ENCODE measurements around the gene PCDH9.
"Not testable (repeated sequence)": the region's sequence is repeated elsewhere in the genome, so short reads cannot be mapped to it uniquely, and the experiment has no call there.

Gene PCDH9

DNA sequence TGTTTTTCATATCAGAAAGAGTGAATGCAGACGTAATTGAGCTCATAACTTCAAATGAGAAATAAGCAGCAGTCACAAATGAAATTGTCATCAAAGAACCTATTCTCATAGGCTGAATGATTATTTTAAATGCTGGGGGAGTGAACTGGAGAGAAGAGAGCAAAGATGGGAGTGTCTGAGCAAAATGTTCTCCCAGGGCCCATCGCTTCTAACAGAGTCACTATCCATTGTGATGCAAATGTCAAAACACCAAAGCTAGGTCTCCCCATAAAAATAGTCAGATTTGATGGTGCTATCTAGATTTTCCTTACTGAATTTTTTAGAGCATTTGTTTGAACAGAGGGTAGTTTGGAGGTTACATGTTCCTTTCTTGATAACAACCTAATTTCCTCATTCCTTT is 278.7 kb downstream of the PCDH9 start:
- DNase-seq, result no peak

DNA sequence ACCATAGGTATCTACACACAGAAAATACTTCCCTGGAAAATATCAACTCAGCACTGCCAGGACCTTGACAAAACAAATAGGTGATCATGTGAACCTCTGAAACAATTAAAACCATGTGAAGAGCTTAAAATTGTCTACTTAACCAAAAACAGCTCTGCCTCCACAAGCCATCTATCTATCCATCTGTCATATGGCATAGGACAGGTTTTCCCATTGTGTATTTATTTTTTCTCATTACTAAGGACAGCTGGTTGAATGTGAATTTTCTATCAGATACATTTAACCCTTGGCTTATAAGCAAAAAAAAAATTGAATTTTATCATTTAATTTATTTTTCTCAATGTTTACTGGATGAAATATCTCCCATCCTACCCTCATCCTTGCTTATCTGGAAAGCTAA is 279.5 kb downstream of the PCDH9 start:
- no peak for DNase-seq

DNA sequence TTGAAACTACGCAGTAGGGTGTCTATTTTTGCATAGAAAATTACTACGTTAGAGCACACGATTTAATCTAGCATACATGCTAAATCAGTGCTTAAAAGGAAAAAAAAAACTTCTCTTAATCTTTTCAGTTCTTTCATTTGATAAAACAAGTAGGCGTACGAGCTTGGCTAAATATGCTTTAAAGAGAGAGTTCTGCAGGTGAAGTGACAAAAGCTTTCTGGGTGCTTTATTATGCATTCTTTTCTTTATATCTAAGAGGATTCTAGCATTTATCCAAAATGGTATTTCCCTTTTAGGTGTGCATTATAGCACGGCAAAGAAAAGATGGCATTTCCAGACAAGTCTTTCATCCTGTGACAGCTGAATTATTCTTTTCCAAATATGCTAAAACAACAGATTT is 281.2 kb downstream of the PCDH9 start:
- DNase-seq, result no peak

DNA sequence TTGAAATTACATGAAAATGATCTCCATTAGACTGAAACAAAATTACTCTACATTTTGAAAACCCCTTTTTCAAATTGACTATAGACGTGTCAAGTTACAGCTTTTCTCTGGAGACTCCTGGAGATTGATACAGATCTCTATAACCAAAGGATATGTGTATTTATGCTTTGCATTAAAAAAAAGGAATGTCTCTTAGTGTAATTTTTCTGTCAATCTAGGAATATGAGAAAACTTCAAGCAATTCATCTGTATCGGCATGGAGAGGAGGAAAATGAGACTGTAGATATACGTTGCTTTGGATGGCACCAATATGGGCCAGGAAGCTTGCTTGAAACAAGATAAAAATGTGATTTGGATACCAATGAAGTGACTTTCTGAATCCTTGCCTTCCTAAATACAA is 286.6 kb downstream of the PCDH9 start:
- no peak for DNase-seq

DNA sequence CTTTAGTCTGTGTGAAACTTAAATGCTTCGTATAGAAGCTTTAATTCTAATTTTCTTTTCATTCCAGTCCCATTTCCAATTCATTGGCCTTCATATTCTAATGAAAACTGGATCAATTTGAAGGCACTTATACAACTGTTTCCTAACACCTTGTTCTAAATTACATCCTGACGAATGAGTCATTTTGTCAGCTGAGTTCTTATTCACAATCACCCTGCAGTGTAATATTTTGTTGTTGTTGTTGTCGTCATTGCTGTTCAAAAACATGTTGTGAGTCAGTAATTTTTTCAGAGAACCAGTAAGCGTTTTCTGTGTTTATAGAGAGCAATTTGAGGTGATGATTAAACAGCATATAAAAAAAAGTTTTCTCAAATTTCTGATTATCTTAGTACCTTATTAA is 290.0 kb downstream of the PCDH9 start:
- DNase-seq, result no peak

DNA sequence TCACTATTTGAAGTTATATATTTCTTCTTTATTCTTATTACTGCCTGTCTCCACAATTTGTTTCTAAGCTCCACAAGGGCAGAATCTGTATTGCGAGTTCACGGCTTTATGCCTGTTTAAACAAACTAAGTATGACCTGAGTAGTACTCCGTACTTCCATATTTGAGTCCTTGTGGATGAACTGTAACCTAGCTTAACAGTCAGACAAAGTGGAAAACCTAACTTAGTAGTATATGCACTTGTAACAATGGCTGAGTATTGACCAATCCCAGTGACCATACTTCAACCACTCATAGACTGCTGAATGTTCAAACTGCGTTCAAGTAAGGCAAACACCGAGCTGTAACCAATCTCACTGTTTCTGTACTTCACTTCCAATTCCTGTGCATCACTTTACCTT is 292.7 kb downstream of the PCDH9 start:
- no peak for DNase-seq

DNA sequence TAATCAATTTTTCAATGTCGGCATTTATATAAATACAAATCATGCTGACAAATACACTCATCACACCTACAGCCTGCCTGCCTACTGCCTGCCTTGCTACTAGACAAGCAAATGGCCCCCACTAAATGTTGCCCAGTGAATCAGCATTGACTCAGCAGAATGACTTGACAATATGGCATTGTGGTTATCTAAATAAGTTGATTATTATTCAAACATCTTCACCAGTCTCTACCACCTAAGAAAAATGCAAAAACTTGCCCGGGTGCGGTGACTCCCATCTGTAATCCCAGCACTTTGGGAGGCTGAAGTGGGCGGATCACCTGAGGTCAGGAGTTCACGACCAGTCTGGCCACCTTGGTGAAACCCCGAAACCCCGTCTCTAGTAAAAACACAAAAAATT is 296.1 kb downstream of the PCDH9 start:
- DNase-seq, result no peak

DNA sequence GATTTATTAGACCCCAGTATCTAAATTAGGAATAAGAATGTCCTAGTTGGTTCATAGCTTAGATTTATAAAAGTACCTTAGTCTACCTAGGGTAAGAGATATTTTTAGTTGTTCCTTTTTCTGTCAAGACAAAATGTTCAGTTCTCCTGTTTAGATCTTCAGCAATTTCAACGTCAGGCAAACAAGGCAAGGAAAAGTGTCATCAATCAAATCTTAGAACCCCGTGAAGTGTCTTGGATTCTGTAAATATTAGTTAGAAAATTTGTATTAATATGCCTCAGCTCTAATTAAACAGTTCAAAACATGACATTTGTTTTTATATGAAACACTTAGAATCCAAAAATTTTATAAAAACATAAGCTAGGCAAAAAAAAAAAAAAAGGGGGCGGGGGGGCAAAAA is 296.6 kb downstream of the PCDH9 start:
- DNase-seq, result no peak

DNA sequence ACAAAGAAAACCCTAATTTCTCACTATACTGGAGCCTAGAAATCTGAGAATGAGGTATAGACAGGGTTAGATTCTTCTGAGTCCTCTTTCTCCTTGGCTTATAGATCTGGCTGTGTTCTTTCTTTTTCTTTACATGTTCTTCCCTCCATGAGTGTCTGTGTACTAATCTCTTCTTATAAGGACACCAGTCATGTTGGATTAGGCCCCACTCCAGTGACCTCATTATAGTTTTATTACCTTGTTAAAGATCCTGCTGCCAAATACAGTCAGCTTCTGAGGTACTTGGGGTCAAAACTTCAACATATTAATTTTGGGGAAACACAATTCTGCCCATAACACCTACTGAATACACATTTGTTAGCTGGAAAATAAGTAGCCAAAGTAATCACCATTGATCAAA is 302.6 kb downstream of the PCDH9 start:
- no peak for DNase-seq

DNA sequence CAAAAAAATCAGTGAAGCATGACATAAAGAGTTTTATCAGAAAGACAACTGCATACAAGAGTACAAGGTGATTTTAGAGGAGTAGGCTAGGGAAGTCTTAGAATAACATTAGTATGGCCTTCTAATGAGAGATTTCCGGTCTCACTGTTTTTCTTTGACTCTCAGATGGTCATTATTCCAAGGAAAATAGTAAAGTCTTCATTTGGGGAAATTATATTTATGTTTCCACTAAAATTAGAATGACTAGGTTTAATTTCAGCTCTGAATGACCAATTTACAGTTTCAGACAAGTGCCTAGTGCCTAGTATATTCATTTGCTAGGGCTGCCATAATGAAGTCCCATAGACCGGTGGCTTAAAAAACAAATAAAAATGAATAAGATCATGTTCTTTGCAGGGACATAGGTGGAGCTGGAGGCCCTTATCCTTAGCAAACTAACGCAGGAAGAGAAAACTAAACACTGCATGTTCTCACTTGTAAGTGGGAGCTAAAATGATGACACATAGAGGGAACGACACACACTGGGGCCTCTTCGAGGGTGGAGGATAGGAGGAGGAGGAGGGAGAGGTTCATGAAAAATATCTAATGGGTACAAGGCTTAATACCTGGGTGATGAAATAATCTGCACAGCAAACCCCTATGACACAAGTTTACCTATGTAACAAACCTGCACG is 303.1 kb downstream of the PCDH9 start:
- no peak for DNase-seq

DNA sequence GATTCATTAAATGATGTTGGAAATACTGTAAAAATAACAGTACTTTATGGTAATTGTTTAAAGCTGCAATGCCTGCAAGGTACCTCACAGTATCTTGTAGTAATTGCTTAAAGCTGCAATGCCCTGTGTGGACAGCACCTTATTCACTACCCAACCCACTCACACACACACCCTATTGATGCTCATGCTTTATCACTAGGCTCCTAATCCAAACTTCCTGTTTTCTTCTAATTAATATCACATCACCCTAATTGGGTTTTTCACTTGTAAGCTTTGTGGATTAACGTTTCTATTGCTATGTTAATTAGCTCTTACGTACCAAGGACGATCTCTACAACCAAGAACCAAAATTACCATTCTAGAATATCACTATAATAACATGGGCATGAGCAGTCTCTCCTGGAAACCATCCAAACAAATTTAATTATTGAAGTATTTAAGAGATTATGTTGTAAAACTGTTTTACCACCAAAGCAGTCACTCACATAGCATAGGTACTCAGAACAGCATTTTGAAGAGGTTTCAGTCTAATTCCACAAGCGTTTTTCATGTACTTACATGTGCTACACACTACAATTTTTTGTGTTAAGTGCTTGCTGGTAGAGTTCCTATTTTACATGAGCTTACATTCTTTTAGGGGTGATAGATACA is 303.8 kb downstream of the PCDH9 start:
- DNase-seq, result no peak

DNA sequence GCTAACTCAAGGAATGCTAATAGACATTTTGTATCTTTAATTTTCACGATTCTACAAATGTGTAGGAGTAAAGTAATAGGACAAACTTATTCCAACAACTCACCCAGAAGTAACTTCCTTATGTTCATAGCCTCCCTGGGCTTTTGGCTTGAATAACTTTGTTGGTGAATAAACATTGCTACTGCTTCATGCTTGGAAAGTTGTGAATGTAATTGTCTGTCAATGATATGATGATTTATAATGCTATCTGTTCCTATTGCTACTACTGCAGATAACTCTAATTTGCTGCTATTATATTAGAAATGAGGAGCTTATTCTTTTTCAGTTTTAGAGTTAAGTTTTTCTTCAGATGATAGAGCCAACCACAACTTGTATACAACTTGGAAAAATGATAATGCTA is 307.7 kb downstream of the PCDH9 start:
- DNase-seq, result no peak

DNA sequence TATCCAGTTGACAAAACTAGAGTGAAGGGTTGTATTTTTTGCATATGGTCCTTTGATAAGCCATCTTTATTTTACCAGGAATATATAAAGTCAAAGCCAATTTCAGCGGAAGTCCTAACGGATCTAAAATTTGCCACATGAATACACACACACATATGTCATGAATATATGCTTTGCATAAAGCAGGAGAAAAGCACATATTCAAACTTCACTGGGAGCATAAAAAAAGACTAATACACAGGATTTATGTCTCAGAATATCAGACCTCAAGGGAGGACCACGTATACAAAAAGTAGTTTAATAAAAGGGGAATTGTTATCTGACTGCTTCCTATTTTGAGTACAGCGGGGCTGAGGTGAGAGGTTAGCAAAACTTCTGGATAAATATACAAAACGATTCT is 308.7 kb downstream of the PCDH9 start:
- DNase-seq, result no peak

DNA sequence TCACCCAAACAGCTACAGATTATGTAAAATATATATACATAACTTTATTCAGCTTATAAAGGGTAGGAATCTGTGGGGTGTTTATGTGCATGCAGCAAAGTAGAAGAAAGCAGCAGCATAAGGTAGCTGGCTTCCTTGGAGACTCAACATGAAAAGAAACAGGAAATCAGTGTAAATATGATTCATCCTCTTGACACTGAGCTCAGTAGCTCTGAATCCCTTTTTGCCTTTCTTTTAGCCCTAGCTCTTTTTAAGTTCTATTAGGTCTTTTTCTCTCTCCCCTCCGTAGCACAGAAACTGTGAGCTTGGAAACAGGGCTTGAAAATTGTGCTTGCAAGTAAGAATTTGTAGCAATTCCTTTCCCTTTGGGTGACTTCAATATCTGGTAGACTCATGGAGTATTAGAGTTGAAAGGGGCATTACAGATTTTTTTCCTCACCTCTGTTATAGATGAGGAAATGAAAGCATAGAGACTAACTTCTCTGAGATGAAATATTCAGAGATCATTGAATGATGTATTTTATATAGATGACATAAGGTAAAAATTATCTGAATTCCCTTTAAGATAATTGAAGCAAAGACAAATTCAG is 314.4 kb downstream of the PCDH9 start:
- no peak for DNase-seq

DNA sequence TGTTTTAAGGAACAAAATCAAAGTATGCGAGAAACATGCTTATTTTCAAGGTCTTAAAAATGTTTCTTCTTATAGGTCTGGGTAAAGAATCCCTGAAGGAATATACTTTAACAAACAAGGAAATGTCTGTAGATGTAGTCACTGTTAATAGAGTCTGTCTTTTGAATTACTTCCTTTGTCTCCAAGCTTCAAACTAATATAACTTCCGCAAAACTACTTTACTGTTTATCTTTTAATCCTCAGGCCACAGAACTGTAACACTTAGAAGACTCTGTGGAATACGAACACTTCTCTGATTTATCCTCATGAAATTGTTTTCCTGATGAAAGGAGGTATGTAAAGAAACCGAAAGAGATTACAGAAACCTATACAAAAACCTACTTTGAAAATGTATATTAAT is 316.0 kb downstream of the PCDH9 start:
- no peak for DNase-seq

DNA sequence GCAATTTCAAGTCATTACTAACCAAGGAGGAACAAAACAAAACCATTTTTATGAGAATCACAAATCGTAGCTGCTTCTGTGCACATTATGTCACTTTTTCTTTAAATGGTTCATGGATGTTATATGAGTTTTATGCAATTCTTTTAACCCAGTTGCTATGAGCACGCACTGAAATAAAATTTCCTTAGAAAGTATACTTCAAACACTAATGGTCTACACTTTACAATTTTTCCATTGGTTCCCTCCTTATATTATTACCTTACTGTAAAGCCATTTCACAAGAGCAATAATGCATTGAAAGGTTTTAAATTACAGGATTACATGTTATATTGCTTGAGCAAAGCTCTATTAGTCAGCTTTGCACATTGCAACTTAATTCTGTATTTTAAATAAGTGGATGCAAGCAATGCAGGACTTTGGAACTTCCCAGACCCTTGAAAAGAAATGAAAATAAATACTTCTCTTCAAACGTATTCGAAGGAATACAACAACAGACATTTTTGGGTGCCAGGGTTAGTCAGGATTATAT is 318.7 kb downstream of the PCDH9 start:
- no peak for DNase-seq

DNA sequence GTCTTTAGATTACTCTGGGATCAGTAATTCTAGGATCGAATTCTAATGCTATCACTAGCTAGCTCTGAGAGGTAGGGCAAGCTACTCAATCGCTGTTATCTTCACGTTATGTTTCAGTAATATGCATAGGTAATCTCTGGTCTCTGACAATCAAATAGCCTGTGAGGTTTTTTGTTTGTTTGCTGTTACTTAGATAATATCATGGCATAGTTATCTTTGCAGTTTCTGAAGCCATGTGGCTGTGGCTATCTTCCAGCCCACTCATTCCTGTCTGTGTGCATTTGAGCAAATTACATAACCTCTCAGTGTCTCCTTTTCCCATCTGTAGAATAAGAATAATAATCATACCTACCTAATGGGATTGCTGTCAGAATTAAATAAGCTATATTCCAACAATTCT is 330.2 kb downstream of the PCDH9 start:
- no peak for DNase-seq

DNA sequence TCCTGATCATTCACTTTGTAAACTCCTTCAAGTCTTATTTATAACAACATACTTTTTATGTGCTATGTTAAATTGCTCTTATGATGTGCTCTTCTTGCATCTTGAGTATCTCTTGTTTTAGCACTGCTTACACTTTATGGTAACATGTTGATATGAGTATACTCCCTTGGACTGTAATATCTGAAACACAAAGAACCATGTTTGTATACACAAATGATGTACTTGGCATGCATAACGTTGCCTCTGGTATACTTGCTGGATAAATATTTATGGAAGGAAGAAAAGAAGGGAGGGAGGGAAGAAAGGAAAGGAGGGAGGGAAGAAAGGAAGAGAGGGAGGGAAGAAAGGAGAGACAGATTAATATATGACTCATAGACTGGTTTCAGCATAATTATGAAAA is 333.2 kb downstream of the PCDH9 start:
- no peak for DNase-seq

DNA sequence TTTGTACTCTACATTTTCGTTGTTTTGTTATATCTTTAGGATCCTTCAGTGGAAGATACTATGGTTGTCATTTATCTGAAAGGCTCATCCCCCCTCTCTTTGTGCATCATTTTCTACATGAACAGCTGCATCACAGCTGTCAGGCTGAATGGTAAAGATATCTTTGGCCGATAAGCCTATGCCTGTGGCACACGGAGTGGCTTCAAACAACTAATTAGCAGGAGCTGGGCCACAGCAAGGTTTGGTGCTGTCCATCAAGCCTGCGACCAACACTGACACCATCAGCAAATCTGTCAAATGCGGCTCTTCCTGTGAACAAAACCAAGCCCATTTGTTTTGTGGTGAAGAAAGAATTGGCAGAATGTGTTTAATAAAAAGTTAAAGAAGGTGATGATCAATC is 334.4 kb downstream of the PCDH9 start:
- no peak for DNase-seq

DNA sequence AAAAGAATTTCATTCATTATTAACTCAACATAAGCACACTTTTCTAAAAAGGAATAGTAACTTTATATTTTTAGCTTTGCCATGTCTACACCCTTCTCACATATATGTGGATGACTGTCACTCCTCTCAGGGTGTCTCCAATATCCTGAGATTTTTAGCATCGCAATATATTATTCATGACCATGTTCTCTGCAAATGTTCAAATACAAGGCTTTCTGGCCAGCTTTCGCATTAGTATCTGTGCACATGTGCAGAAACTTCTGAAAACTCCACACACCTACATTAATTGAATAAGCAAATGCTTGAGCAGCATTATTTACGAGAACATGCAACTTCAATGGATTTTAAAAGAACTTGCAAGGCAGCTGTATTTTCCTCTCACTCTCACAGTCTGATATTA is 334.8 kb downstream of the PCDH9 start:
- no peak for DNase-seq

DNA sequence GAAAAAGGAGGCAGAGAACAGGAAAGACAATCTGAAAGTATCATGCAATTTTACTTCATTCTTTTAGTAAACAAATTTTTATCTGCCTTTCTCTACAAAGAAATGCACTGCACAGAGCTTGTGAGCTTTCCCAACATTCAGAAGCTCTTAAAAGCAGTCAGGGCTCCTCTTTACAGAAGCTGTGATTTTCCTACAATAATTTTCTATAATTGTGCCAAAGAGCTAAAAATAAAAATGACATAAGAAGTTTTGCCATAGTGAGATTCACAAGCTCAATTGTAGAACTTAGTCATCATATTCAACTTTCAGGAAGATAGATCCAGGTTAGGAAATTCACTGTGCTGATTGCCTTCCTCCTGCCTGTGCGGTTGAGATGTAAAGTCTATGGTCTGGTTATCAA is 341.4 kb downstream of the PCDH9 start:
- DNase-seq, result no peak

DNA sequence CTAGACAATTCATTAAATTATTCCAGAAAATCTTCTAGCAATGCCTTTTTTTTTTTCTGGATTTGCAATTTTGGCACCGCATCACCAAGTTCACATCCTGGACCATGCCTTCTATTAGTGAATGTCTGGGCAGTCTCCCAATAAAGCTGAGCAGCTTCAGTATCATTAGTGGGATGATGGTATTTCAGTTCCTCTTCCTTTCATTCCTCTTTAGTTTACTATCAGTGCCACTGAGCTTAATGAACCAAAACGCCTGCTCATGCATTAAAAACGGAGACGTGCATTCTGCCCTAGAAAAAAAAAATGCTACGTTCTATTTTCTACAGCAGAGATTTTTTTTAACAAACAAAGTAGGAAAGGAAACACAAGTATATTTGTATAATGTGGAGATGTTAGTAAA is 343.0 kb downstream of the PCDH9 start:
- no peak for DNase-seq

DNA sequence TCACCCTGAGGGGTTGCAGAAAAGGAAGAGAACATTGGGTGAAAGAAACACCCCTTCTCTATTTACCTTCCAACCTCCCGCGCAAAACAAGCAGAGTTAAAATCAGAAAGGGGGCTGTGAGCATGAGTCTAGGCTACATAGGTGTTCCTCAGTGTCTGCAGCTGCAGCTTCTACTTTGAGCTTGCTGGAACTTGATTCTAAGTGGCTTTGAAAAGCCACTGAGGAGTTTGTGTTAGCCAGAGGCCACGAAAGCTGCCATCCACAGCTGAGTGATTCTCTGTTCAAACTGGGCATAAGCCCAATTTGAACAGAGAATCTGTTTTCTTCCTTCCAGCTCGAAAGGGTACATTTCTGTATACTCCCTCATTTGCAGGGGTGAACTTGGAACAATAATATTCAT is 343.9 kb downstream of the PCDH9 start:
- DNase-seq, result no peak

DNA sequence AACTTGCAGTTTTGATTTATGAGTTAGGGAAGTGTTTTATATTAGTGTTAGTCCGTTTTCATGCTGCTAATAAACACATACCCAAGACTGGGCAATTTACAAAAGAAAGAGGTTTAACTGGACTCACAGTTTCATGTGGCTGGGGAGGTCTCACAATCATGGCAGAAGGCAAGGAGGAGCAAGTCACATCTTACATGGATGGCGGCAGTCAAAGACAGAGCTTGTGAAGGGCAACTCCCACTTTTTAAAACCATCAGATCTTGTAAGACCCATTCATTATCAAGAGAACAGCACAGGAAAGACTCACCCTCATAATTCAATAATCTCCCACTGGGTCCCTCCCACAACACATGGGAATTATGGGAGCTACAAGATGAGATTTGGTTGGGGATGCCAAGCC is 349.0 kb downstream of the PCDH9 start:
- not testable (repeated sequence) for DNase-seq

DNA sequence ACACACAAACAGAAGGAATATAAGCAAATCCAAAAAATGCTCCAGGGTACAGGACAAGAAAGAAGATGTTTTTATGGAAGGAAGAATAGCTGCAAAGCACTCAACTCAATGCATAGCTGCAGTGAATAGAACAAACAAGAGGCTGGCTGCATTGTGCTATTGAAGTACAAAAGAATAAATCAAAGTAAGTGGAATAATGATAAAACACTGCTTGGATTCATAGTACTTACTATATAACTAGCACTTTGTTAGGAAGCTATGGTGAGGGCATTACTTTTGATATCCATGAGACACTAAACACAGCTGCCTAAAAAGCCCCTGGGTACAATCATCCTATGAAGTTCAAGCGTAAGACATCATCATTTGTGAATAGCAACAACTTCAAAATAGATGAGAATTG is 350.1 kb downstream of the PCDH9 start:
- DNase-seq, result no peak
